ENCODE data around the gene LMCD1.

GRCh38 chr3:8556473-8556869, 54.8 kb downstream of the LMCD1 start:
- TF ChIP-seq CTCF (IDR thresholded peaks at IDR 0.05; ENCODE audit: insufficient read depth, low read length) (no peak), GABPA (IDR thresholded peaks at IDR 0.05; ENCODE audit: low read depth) (no peak), POLR2AphosphoS5 (IDR thresholded peaks at IDR 0.05; ENCODE audit: low read depth) (no peak), SPI1 (IDR thresholded peaks at IDR 0.05; ENCODE audit: borderline replicate concordance, low read depth) (no peak)
- TF ChIP-seq, protein P1, sequence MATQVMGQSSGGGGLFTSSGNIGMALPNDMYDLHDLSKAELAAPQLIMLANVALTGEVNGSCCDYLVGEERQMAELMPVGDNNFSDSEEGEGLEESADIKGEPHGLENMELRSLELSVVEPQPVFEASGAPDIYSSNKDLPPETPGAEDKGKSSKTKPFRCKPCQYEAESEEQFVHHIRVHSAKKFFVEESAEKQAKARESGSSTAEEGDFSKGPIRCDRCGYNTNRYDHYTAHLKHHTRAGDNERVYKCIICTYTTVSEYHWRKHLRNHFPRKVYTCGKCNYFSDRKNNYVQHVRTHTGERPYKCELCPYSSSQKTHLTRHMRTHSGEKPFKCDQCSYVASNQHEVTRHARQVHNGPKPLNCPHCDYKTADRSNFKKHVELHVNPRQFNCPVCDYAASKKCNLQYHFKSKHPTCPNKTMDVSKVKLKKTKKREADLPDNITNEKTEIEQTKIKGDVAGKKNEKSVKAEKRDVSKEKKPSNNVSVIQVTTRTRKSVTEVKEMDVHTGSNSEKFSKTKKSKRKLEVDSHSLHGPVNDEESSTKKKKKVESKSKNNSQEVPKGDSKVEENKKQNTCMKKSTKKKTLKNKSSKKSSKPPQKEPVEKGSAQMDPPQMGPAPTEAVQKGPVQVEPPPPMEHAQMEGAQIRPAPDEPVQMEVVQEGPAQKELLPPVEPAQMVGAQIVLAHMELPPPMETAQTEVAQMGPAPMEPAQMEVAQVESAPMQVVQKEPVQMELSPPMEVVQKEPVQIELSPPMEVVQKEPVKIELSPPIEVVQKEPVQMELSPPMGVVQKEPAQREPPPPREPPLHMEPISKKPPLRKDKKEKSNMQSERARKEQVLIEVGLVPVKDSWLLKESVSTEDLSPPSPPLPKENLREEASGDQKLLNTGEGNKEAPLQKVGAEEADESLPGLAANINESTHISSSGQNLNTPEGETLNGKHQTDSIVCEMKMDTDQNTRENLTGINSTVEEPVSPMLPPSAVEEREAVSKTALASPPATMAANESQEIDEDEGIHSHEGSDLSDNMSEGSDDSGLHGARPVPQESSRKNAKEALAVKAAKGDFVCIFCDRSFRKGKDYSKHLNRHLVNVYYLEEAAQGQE (IDR thresholded peaks at IDR 0.05; ENCODE audit: insufficient replicate concordance, low read depth), result no peak
